Measurements from ENCODE around the gene ELK3.

The ELK3 gene

DNA sequence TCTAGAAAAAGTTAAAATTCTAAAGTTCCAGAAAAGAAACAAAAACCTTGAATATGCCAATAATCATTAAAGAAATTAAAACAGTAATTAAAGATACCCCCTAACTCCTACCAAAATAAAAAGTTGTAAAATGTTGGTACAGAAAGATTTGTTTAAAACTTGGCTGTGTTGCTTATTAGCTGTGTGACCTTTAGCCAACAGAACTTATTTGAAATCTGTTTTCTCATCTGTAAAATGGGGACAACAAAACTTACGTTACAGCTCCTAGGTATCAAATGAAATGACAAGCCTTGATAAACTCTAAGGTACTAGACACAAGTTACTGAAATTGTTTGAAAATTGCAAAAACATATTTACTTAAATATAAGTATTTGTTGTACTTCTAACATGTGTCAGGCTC, 71.7 kb downstream of the ELK3 start:
- Histone ChIP-seq H3K9me3 (replicated peaks in 1 of 11) (no peaks in the 10 kb centered on the region), H4K20me1 (peaks cover 11 to 99% (median 34%) of the 10 kb centered on the region in 11 experiments; a peak in 18 of 22 replicates), H3K27ac (no peak overlapping the region), H3K36me3 (peaks cover 72 to 100% (median 96%) of the 10 kb centered on the region in 11 experiments), H3K4me1 (no peaks in the 10 kb centered on the region), H3K27me3 (no peaks in the 10 kb centered on the region), H3K4me3 (no peak overlapping the region), H3K9ac (no peak overlapping the region), H3K4me2 (no peak overlapping the region)
- TF ChIP-seq Cebpa-rat (IDR thresholded peaks at IDR 0.05): no peak

DNA sequence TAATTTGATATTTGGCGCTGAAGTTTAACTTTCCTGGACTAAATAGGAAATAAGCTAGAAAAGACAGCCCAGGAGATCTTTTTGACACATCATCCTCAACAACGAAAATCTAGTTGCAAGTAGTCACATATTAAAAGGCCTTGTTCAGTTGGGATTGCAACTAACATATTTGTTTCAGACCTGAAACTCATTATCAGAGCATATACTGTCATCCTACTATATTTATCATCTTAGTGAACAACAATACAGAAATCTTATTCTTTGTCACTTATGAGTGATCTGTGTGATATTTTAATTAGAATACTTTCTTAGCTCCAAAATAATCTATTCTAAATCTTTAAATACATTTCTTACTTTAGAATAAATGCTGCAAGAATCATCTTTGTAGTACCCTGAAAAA, 72.1 kb downstream of the ELK3 start:
- H3K4me1 ChIP-seq: no peaks in the 10 kb centered on the region
- no peak overlapping the region for H3K4me3 ChIP-seq
- no peaks in the 10 kb centered on the region for H3K9me3 ChIP-seq (replicated peaks in 1 of 11)
- no peak for TF ChIP-seq Cebpa-rat (IDR thresholded peaks at IDR 0.05)
- peaks cover 72 to 100% (median 96%) of the 10 kb centered on the region in 11 experiments for H3K36me3 ChIP-seq
- no peak overlapping the region for H3K9ac ChIP-seq
- no peaks in the 10 kb centered on the region for H3K27me3 ChIP-seq
- no peak overlapping the region for H3K27ac ChIP-seq
- H3K4me2 ChIP-seq: no peak overlapping the region
- peaks cover 11 to 96% (median 31%) of the 10 kb centered on the region in 11 experiments; a peak in 18 of 22 replicates for H4K20me1 ChIP-seq

DNA sequence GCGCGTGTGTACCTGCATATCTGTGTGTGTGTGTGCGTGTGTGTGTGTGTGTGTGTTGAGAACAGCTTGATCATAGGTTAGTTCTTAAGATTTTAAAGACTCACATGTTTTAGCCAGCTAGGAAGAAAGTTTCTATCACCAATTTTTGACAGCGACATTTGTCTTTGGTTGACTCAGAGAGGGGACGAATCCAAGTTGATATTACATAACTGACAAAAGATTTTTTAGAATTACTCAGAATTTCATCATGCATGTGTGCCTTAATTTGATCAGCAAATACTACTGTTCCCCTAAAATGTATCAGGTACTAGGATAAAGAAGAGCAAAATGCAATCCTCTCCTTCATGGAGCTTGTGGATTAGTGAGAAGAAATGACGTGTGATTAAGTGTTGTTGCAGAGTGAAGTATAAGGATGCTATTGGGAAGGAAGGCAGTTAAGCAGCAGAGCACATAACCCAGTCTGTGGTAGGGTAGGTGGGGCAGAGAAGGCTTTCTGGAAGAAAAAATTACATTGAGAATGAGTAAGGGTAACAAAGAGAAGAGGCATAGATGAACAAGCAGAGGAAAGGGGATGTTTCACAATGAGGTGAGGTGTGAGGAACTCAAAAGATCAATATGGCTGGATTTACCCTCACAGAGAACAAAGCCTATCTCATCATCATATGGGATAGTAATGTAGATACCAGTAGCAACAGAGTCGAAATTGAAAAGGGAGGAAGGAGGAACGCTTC, 77.5 kb downstream of the ELK3 start:
- H4K20me1 ChIP-seq: peaks cover 0 to 60% (median 8%) of the 10 kb centered on the region in 11 experiments; a peak in 10 of 22 replicates
- no peak overlapping the region for H3K4me2 ChIP-seq

DNA sequence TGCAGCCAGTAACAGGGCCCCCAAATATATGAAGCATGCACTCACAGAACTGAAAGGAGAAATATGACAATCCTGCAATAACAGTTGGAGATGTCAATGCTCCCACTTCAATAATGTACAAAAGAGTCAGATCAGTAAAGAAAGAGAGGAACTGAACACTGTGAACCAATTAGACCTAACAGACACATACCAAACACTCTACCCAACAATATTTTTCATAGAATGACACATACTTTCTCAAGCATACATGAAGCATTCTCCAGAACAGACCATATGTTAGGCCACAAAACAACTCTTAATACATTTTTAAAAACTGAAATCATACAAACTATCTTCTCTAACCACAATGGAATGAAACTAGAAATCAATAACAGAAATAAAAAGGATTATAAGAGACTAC, 80.2 kb downstream of the ELK3 start:
- Histone ChIP-seq H4K20me1 (peaks cover 0 to 33% (median 8%) of the 10 kb centered on the region in 11 experiments; a peak in 7 of 22 replicates), H3K9me3 (replicated peaks in 1 of 11) (no peaks in the 10 kb centered on the region), H3K4me2 (no peak overlapping the region), H3K27me3 (no peaks in the 10 kb centered on the region), H3K36me3 (peaks cover 60 to 94% (median 78%) of the 10 kb centered on the region in 11 experiments), H3K9ac (no peak overlapping the region), H3K4me3 (no peak overlapping the region), H3K27ac (no peak overlapping the region), H3K4me1 (no peaks in the 10 kb centered on the region)
- no peak for TF ChIP-seq Cebpa-rat (IDR thresholded peaks at IDR 0.05)

More for the DNA sequence above, 77.5 kb downstream of the ELK3 start:
- no peak for TF ChIP-seq Cebpa-rat (IDR thresholded peaks at IDR 0.05)
- no peaks in the 10 kb centered on the region for H3K9me3 ChIP-seq (replicated peaks in 1 of 11)
- H3K36me3 ChIP-seq: peaks cover 61 to 97% (median 81%) of the 10 kb centered on the region in 11 experiments
- H3K4me1 ChIP-seq: no peaks in the 10 kb centered on the region
- H3K9ac ChIP-seq: no peak overlapping the region
- H3K27me3 ChIP-seq: no peaks in the 10 kb centered on the region
- no peak overlapping the region for H3K4me3 ChIP-seq
- no peak overlapping the region for H3K27ac ChIP-seq

DNA sequence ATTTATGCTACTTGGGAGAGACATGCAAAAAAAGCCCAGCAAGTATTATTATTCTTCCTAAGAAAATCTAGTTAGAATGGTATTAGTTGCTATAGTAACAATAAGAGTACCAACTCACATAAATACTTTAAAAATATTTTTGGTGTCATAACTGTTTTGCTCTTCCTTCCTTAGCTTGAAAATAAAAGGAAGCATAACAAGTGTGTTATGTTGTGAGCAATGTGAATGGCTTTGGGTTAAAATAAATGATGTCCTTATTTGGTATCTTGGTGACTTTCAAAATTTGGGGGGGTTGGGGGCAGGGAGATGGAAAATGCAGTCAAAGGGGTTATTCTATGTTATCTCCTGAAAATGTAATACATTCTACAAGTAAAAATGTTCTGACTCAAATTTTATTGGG, 91.0 kb downstream of the ELK3 start:
- Histone ChIP-seq H3K27me3 (no peaks in the 10 kb centered on the region), H3K36me3 (peaks cover 95 to 100% (median 99%) of the 10 kb centered on the region in 11 experiments), H3K4me3 (no peak overlapping the region), H3K4me1 (no peaks in the 10 kb centered on the region), H3K9ac (no peak overlapping the region), H4K20me1 (0 out of 22 replicates have a peak, but pooled peaks cover 0 to 2% (median 0%) of the 10 kb centered on the region in 11 experiments), H3K4me2 (no peak overlapping the region), H3K27ac (no peak overlapping the region), H3K9me3 (replicated peaks in 1 of 11) (no peaks in the 10 kb centered on the region)
- TF ChIP-seq Cebpa-rat (IDR thresholded peaks at IDR 0.05): no peak

DNA sequence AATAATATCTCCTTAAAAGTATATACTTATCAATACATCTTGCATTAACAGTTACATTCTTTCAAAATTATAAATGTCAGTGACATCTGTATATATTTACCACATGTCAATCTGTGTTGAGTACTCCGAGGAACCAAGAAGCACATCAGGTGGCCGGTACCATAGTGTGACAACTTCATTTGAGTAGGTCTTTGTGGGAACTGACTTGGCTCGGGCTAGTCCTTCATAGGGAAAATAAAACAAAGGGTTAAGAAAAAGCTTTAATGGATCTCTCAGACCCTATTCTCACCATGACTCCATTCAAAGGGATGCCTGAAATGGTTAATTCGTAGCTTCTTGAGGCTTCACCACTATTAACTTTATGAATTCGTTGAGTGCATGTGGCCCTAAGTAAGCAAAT, 94.9 kb downstream of the ELK3 start:
- no peak for TF ChIP-seq Cebpa-rat (IDR thresholded peaks at IDR 0.05)
- Histone ChIP-seq H3K27me3 (no peaks in the 10 kb centered on the region), H3K9ac (no peak overlapping the region), H3K27ac (no peak overlapping the region), H3K9me3 (replicated peaks in 1 of 11) (no peaks in the 10 kb centered on the region), H3K4me1 (no peaks in the 10 kb centered on the region), H3K4me2 (no peak overlapping the region), H4K20me1 (no peaks in the 10 kb centered on the region; a peak in 1 of 22 replicates), H3K36me3 (peaks cover 84 to 100% (median 95%) of the 10 kb centered on the region in 11 experiments), H3K4me3 (no peak overlapping the region)

DNA sequence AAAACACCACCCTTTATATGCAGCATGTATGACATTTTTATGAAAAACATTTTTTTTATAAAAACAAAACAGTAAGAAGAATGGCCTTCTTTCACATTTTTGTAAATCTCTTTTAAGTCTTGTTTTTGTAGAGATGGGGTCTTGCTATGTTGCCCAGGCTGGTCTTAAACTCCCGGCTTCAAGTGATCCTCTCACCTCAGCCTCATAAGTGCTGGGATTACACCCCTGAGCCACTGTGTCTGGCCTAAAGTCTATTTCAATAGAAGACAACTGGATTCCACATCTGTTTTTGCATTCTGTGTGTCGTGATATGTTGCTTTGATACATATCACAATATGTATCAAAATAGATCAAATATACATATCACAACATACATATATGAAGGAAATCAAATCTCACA, 98.9 kb downstream of the ELK3 start:
- no peak overlapping the region for H3K9ac ChIP-seq
- H3K4me1 ChIP-seq: no peaks in the 10 kb centered on the region; a peak in 1 of 20 replicates
- no peak overlapping the region for H3K27ac ChIP-seq
- no peak overlapping the region for H3K4me2 ChIP-seq
- H3K27me3 ChIP-seq: no peaks in the 10 kb centered on the region
- peaks cover 70 to 100% (median 95%) of the 10 kb centered on the region in 11 experiments for H3K36me3 ChIP-seq
- H3K9me3 ChIP-seq (replicated peaks in 1 of 11): peaks cover 0 to 6% (median 0%) of the 10 kb centered on the region in 11 experiments; a peak in 3 of 22 replicates
- H3K4me3 ChIP-seq: no peak overlapping the region
- TF ChIP-seq Cebpa-rat (IDR thresholded peaks at IDR 0.05): no peak
- H4K20me1 ChIP-seq: no peaks in the 10 kb centered on the region; a peak in 1 of 22 replicates

DNA sequence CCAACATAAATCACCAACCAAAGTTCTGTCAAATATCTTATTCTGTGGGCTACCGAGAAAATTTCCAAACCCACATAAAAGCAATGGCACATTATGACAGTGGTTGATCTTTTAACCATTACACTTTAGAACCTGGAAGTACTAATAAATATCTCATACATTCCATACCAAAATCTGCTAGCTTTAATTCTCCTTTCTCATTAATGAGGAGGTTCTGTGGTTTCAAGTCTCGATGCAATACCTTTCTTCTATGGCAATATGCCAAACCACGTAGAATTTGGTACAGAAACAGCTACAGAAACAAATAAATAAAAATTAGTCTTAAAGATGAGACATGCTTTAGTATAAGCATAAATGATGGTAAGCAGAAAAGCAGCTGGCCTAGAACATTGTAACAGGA, 100.7 kb downstream of the ELK3 start:
- H3K36me3 ChIP-seq: peaks cover 66 to 98% (median 93%) of the 10 kb centered on the region in 11 experiments
- no peak overlapping the region for H3K4me2 ChIP-seq

DNA sequence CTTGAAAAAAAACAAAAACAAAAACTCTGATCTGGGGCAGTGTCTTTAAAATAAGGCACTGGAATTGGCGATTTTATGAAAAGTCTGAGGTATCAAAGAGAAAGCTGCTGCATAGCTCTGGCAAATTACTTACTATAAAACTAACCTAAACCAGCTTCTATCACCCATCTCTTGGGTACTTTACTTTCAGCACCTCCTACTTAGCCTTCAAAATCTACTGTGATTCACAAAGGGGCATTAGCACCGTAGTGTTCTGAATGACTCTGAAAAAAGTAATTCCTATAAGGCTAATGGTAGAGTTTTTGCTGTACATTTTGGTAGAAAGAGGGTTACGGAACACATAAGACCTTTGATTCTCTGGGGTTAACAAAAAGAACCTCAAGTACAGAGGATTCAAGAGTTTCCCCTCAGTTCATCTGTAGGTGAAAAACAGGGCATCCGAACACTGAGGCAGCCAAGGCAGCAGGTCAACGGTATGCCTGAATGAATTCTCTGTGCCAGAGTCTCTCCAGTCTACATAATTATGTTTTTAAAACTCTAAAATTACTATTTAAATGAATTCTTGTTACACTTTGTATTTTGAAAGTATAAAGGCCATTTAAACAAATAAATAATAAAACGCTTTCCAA, 101.5 kb downstream of the ELK3 start:
- TF ChIP-seq Cebpa-rat (IDR thresholded peaks at IDR 0.05): no peak
- Histone ChIP-seq H3K4me1 (no peaks in the 10 kb centered on the region; a peak in 1 of 20 replicates), H3K36me3 (peaks cover 70 to 98% (median 93%) of the 10 kb centered on the region in 11 experiments)

More for the DNA sequence above, 100.7 kb downstream of the ELK3 start:
- Histone ChIP-seq H3K4me3 (no peak overlapping the region), H3K9me3 (replicated peaks in 1 of 11) (peaks cover 0 to 6% (median 0%) of the 10 kb centered on the region in 11 experiments; a peak in 3 of 22 replicates), H3K27me3 (no peaks in the 10 kb centered on the region), H4K20me1 (no peaks in the 10 kb centered on the region; a peak in 1 of 22 replicates), H3K27ac (no peak overlapping the region), H3K4me1 (no peaks in the 10 kb centered on the region; a peak in 1 of 20 replicates), H3K9ac (no peak overlapping the region)
- no peak for TF ChIP-seq Cebpa-rat (IDR thresholded peaks at IDR 0.05)

More for the DNA sequence above, 101.5 kb downstream of the ELK3 start:
- Histone ChIP-seq H3K27me3 (no peaks in the 10 kb centered on the region), H3K4me3 (no peak overlapping the region), H3K9me3 (replicated peaks in 1 of 11) (peaks cover 0 to 6% (median 0%) of the 10 kb centered on the region in 11 experiments; a peak in 3 of 22 replicates), H3K27ac (no peak overlapping the region), H3K4me2 (no peak overlapping the region), H3K9ac (no peak overlapping the region), H4K20me1 (no peaks in the 10 kb centered on the region; a peak in 1 of 22 replicates)

All from BLaER1 treated with 17β-estradiol and CSF1 and Interleukin-3, amounts not matched to agents 10 nM and 100 nM (cell line).